ENCODE results near the gene DHX15. TPM values are rescaled to one million over a fixed set of nuclear protein-coding genes. Genes with fewer than 3 reads are reported as not detected.

DHX15 gene
- total and polyA plus RNA-seq, 2 of the 13 experiments (the other 11 are each of a cell fraction or from before 2014, with no cell fraction given): 92.9 to 165 TPM

DNA sequence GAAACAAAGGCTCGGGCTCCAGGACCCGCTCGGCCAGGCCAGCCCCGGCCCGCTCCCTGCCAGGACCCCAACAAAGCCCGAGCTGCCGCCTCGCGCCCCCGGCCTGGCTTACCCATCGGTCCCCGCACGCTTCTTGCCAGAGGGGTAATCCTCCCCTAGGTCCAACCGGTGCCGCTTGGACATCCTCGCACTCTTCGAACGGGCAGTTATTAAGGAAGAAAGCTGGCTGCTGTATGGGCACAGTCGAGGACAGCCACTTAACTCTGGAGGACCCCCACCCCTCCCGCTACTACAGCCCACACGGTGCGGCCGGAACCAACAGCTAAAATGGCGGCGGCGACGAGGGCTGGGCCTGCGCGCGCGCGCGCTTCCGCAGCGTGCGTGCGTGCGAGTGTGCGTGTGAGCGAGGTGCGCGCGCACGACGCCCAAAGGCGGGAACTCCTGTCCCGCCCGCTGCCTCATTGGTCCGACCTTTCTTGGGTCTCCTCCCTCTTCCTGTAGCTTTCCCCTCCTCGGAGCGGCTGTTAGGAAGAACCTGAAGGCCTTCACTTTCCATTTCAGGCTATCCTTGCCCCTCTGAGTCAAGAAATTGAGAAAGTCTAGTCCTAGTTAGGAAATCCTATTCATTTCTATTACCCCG, at the start of gene DHX15 (continued):
- TF ChIP-seq FOXA1 (IDR thresholded peaks at IDR 0.05): no peak
- TF ChIP-seq FOXA1 (CRISPR knock-in tag; IDR thresholded peaks at IDR 0.05): peak; percentile 30; the same call in 1 of the 2 replicates
- TF ChIP-seq THAP11 (CRISPR knock-in tag; IDR thresholded peaks at IDR 0.05): peak; percentile 85
- TF ChIP-seq NFYC (CRISPR knock-in tag; IDR thresholded peaks at IDR 0.05): peak; percentile 82
- 0 out of 2 replicates have a peak, but pooled peaks have one; percentile 22 for TF ChIP-seq ZSCAN12 (CRISPR knock-in tag; IDR thresholded peaks at IDR 0.05)
- TF ChIP-seq TOPORS (CRISPR knock-in tag; IDR thresholded peaks at IDR 0.05): 0 out of 2 replicates have a peak, but pooled peaks have one; percentile 87
- TF ChIP-seq ATAD3A (CRISPR knock-in tag; IDR thresholded peaks at IDR 0.05): 0 out of 2 replicates have a peak, but pooled peaks have one; percentile 15
- TF ChIP-seq KLF13 (CRISPR knock-in tag; IDR thresholded peaks at IDR 0.05): 0 out of 2 replicates have a peak, but pooled peaks have one; percentile 46
- TF ChIP-seq ZNF18 (CRISPR knock-in tag; IDR thresholded peaks at IDR 0.05; ENCODE audit: insufficient replicate concordance): peak; percentile 43
- TF ChIP-seq REL (CRISPR knock-in tag; conservative IDR thresholded peaks at IDR 0.05): 0 out of 2 replicates have a peak, but pooled peaks have one; percentile 3
- TF ChIP-seq ZNF614 (CRISPR knock-in tag; IDR thresholded peaks at IDR 0.05; ENCODE audit: borderline replicate concordance): peak; percentile 51
- peak; percentile 36; the same call in 1 of the 2 replicates for TF ChIP-seq ZNF704 (CRISPR knock-in tag; IDR thresholded peaks at IDR 0.05; ENCODE audit: borderline replicate concordance)
- TF ChIP-seq ZNF724P (CRISPR knock-in tag; IDR thresholded peaks at IDR 0.05; ENCODE audit: borderline replicate concordance): 0 out of 2 replicates have a peak, but pooled peaks have one; percentile 23
- TF ChIP-seq MIER2 (CRISPR knock-in tag; IDR thresholded peaks at IDR 0.05): 0 out of 2 replicates have a peak, but pooled peaks have one; percentile 20
- 0 out of 2 replicates have a peak, but pooled peaks have one; percentile 25 for TF ChIP-seq SOX5 (CRISPR knock-in tag; IDR thresholded peaks at IDR 0.05; ENCODE audit: borderline replicate concordance)
- peak; percentile 41; the same call in 1 of the 2 replicates for TF ChIP-seq IRF2 (CRISPR knock-in tag; IDR thresholded peaks at IDR 0.05)
- TF ChIP-seq ZNF234 (CRISPR knock-in tag; conservative IDR thresholded peaks at IDR 0.05): 0 out of 2 replicates have a peak, but pooled peaks have one; percentile 52
- TF ChIP-seq, protein P1, sequence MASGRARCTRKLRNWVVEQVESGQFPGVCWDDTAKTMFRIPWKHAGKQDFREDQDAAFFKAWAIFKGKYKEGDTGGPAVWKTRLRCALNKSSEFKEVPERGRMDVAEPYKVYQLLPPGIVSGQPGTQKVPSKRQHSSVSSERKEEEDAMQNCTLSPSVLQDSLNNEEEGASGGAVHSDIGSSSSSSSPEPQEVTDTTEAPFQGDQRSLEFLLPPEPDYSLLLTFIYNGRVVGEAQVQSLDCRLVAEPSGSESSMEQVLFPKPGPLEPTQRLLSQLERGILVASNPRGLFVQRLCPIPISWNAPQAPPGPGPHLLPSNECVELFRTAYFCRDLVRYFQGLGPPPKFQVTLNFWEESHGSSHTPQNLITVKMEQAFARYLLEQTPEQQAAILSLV (CRISPR knock-in tag; IDR thresholded peaks at IDR 0.05; ENCODE audit: borderline replicate concordance): peak; percentile 70
- TF ChIP-seq MXD3 (CRISPR knock-in tag; IDR thresholded peaks at IDR 0.05): 0 out of 2 replicates have a peak, but pooled peaks have one; percentile 26
- no peak; the same call in 1 of the 2 replicates for TF ChIP-seq GFI1 (CRISPR knock-in tag; IDR thresholded peaks at IDR 0.05; ENCODE audit: borderline replicate concordance)
- 0 out of 2 replicates have a peak, but pooled peaks have one; percentile 25 for TF ChIP-seq SMAD1 (CRISPR knock-in tag; IDR thresholded peaks at IDR 0.05; ENCODE audit: borderline replicate concordance, low read depth)

Data from HepG2 (cell line).